HepG2 (cell line): ENCODE data around the gene ST6GALNAC6. TPM values are rescaled to one million over a fixed set of nuclear protein-coding genes. Genes with fewer than 3 reads are reported as not detected.

Experiments used
- AGO2 ChIP-seq: fragments of 200-400 bp; formaldehyde crosslinking; optimal IDR thresholded peaks from 2 replicates; pipeline ENCODE3; 2017; ENCODE audit warnings: mild to moderate bottlenecking, low read depth, low read length, moderate library complexity
- ELF3 ChIP-seq: IDR thresholded peaks from 2 replicates; pipeline ENCODE4 v1.6.1; 2016; ENCODE audit warnings: missing genetic modification reagents, missing compliant biosample characterization
- FOSL2 ChIP-seq: sonication (generic); formaldehyde crosslinking; IDR thresholded peaks from 2 replicates; pipeline ENCODE4 v1.4.0; 2020; ENCODE audit warnings: missing genetic modification reagents
- HMG20A ChIP-seq: IDR thresholded peaks from 2 replicates; pipeline ENCODE4 v1.6.1; 2016; ENCODE audit warnings: borderline replicate concordance
- MXI1 ChIP-seq: IDR thresholded peaks from 3 replicates; pipeline ENCODE4 v1.6.1; 2012; ENCODE audit warnings: low read depth, low read length, inconsistent platforms, borderline replicate concordance
- PAWR ChIP-seq: sonication (generic); formaldehyde crosslinking; IDR thresholded peaks from 2 replicates; pipeline ENCODE4 v1.4.0; 2020; ENCODE audit warnings: missing genetic modification reagents, mild to moderate bottlenecking, borderline replicate concordance
- PRMT3 ChIP-seq: sonication (generic); formaldehyde crosslinking; IDR thresholded peaks from 2 replicates; pipeline ENCODE4 v1.8.1; 2022; ENCODE audit warnings: low read depth, mild to moderate bottlenecking, moderate library complexity, missing genetic modification reagents, borderline replicate concordance
- SP1 ChIP-seq, 2 experiments: fragments of 450-650 bp in 1 of 2; sonication (generic) in 1 of 2; formaldehyde crosslinking in 1 of 2; IDR thresholded peaks; 2 replicates each; pipeline versions ENCODE4 v1.4.0 to v1.6.1; 2016 to 2020; ENCODE audit warnings: missing genetic modification reagents in 1 of 2
- STAG1 ChIP-seq: sonication (generic); formaldehyde crosslinking; IDR thresholded peaks from 2 replicates; pipeline ENCODE4 v1.4.0; 2020; ENCODE audit warnings: missing genetic modification reagents
- YY1 ChIP-seq: IDR thresholded peaks from 2 replicates; pipeline ENCODE4 v1.6.1; 2011; ENCODE audit warnings: low read length, low read depth, moderate library complexity, mild to moderate bottlenecking; ENCODE audit not compliant: insufficient read depth, insufficient replicate concordance
- ZNF343 ChIP-seq: sonication (generic); formaldehyde crosslinking; IDR thresholded peaks from 2 replicates; pipeline ENCODE4 v1.4.0; 2020; ENCODE audit warnings: mild to moderate bottlenecking, missing genetic modification reagents
- ZNF430 ChIP-seq: sonication (generic); formaldehyde crosslinking; IDR thresholded peaks from 2 replicates; pipeline ENCODE4 v1.9.0; 2021; ENCODE audit warnings: mild to moderate bottlenecking, missing genetic modification reagents
- polyA plus RNA-seq, 8 experiments: library from polyadenylated mRNA; depleted of rRNA in 3 of 8; stranded (reverse) in 7 of 8; unstranded in 1 of 8; fragments of >200 nt; fragmentation: Illumina TruSeq in 4 of 8; extraction: Trizol in 4 of 8; gene quantifications; 2 replicates each; pipeline versions ENCODE4 v1.2.1 to v1.2.3, GENCODE V29; 2011 to 2016; ENCODE audit warnings: low read depth in 4 of 8, missing spikeins in 1 of 8, mixed read lengths in 1 of 8; ENCODE audit not compliant: insufficient read depth in 1 of 8
- total RNA-seq, 5 experiments: library from RNA; depleted of rRNA; stranded (reverse); fragments of >200 nt; fragmentation: Illumina TruSeq; extraction: Trizol; gene quantifications; 2 replicates each; pipeline ENCODE4 v1.2.3, GENCODE V29; 2016; ENCODE audit warnings: low read depth in 1 of 5
- TF ChIP-seq, protein P1 (sequence below): sonication (generic); formaldehyde crosslinking; IDR thresholded peaks from 2 replicates; pipeline ENCODE4 v1.8.1; 2023; ENCODE audit warnings: mild to moderate bottlenecking, missing genetic modification reagents
- TF ChIP-seq, protein P2 (sequence below): sonication (generic); formaldehyde crosslinking; IDR thresholded peaks from 2 replicates; pipeline ENCODE4 v1.5.1; 2020; ENCODE audit warnings: mild to moderate bottlenecking, missing genetic modification reagents, moderate library complexity
- TF ChIP-seq, protein P3 (sequence below): sonication (generic); formaldehyde crosslinking; IDR thresholded peaks from 2 replicates; pipeline ENCODE4 v1.8.0; 2022; ENCODE audit warnings: mild to moderate bottlenecking, missing genetic modification reagents
- TF ChIP-seq, protein P4 (sequence below): sonication (generic); formaldehyde crosslinking; IDR thresholded peaks from 2 replicates; pipeline ENCODE4 v1.4.0; 2020; ENCODE audit warnings: low read depth, missing genetic modification reagents
- TF ChIP-seq, protein P5 (sequence below): sonication (generic); formaldehyde crosslinking; IDR thresholded peaks from 2 replicates; pipeline ENCODE4 v1.4.0; 2020; ENCODE audit warnings: missing genetic modification reagents

The ST6GALNAC6 gene
- total and polyA plus RNA-seq, 2 of the 13 experiments (the other 11 are each of a cell fraction or from before 2014, with no cell fraction given) = 18.5 to 65.4 TPM

DNA sequence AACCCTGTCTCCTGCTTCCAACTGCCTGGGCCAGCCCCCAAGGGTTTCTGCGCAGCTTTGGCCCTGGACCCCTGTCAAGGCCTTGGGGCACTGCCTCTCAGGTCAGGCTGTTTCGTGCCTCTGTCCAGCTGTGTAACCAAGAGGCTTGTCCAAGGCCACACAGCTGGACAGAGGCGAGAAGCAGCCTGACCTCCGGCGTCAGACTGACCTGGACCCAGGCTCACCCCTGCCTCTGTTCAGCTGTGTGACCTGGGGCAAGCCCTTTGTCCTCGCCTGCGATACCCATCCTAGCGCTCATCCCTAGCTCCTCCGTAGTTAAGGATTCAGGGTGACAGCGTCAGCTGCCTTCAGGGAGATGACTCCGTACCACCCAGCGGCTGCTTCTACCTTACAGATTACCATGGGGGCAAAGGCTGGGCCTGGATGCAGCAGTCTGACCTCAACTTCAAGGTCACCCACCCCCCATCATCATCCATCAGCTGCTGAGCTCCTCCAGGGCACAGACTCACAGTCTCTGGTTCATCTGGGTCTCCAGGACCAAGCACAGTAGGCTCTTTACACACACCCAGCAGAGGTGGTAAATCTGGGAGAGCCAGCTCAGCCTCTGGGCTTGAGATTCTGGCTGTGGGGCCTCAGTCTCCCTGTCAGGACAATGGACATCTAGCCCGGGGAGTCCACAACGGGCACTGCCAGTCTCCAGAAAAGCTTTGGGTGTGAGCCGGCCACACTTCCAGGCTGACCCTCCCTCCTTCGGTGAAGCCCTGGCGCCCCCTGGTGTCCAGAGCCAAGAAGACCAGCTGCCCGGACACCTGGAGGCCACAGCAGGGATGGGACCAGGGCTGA is 29.9 kb downstream of the ST6GALNAC6 start (continued):
- TF ChIP-seq STAG1 (CRISPR knock-in tag) = peak; percentile 98
- TF ChIP-seq MXI1 = no peak
- TF ChIP-seq HMG20A (CRISPR knock-in tag) = no peak
- peak; percentile 26; the same call in 1 of the 2 replicates for TF ChIP-seq ELF3
- TF ChIP-seq, protein P1, sequence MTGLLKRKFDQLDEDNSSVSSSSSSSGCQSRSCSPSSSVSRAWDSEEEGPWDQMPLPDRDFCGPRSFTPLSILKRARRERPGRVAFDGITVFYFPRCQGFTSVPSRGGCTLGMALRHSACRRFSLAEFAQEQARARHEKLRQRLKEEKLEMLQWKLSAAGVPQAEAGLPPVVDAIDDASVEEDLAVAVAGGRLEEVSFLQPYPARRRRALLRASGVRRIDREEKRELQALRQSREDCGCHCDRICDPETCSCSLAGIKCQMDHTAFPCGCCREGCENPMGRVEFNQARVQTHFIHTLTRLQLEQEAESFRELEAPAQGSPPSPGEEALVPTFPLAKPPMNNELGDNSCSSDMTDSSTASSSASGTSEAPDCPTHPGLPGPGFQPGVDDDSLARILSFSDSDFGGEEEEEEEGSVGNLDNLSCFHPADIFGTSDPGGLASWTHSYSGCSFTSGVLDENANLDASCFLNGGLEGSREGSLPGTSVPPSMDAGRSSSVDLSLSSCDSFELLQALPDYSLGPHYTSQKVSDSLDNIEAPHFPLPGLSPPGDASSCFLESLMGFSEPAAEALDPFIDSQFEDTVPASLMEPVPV (CRISPR knock-in tag) = no peak
- TF ChIP-seq PAWR (CRISPR knock-in tag) = no peak
- TF ChIP-seq, protein P2, sequence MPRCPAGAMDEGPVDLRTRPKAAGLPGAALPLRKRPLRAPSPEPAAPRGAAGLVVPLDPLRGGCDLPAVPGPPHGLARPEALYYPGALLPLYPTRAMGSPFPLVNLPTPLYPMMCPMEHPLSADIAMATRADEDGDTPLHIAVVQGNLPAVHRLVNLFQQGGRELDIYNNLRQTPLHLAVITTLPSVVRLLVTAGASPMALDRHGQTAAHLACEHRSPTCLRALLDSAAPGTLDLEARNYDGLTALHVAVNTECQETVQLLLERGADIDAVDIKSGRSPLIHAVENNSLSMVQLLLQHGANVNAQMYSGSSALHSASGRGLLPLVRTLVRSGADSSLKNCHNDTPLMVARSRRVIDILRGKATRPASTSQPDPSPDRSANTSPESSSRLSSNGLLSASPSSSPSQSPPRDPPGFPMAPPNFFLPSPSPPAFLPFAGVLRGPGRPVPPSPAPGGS = no peak
- TF ChIP-seq, protein P3, sequence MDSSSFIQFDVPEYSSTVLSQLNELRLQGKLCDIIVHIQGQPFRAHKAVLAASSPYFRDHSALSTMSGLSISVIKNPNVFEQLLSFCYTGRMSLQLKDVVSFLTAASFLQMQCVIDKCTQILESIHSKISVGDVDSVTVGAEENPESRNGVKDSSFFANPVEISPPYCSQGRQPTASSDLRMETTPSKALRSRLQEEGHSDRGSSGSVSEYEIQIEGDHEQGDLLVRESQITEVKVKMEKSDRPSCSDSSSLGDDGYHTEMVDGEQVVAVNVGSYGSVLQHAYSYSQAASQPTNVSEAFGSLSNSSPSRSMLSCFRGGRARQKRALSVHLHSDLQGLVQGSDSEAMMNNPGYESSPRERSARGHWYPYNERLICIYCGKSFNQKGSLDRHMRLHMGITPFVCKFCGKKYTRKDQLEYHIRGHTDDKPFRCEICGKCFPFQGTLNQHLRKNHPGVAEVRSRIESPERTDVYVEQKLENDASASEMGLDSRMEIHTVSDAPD = no peak
- TF ChIP-seq ZNF430 (CRISPR knock-in tag) = 0 out of 2 replicates have a peak, but pooled peaks have one; percentile 27
- TF ChIP-seq, protein P4, sequence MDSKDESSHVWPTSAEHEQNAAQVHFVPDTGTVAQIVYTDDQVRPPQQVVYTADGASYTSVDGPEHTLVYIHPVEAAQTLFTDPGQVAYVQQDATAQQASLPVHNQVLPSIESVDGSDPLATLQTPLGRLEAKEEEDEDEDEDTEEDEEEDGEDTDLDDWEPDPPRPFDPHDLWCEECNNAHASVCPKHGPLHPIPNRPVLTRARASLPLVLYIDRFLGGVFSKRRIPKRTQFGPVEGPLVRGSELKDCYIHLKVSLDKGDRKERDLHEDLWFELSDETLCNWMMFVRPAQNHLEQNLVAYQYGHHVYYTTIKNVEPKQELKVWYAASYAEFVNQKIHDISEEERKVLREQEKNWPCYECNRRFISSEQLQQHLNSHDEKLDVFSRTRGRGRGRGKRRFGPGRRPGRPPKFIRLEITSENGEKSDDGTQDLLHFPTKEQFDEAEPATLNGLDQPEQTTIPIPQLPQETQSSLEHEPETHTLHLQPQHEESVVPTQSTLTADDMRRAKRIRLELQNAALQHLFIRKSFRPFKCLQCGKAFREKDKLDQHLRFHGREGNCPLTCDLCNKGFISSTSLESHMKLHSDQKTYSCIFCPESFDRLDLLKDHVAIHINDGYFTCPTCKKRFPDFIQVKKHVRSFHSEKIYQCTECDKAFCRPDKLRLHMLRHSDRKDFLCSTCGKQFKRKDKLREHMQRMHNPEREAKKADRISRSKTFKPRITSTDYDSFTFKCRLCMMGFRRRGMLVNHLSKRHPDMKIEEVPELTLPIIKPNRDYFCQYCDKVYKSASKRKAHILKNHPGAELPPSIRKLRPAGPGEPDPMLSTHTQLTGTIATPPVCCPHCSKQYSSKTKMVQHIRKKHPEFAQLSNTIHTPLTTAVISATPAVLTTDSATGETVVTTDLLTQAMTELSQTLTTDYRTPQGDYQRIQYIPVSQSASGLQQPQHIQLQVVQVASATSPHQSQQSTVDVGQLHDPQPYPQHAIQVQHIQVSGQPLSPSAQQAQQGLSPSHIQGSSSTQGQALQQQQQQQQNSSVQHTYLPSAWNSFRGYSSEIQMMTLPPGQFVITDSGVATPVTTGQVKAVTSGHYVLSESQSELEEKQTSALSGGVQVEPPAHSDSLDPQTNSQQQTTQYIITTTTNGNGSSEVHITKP (CRISPR knock-in tag) = no peak
- TF ChIP-seq ZNF343 = no peak
- TF ChIP-seq YY1 = no peak
- TF ChIP-seq FOSL2 (CRISPR knock-in tag) = no peak
- TF ChIP-seq SP1 (IDR thresholded peaks at IDR 0.05) = no peak
- 0 out of 2 replicates have a peak, but pooled peaks have one; percentile 12 for TF ChIP-seq SP1 (CRISPR knock-in tag; IDR thresholded peaks at IDR 0.05)
- TF ChIP-seq AGO2 = no peak
- TF ChIP-seq, protein P5, sequence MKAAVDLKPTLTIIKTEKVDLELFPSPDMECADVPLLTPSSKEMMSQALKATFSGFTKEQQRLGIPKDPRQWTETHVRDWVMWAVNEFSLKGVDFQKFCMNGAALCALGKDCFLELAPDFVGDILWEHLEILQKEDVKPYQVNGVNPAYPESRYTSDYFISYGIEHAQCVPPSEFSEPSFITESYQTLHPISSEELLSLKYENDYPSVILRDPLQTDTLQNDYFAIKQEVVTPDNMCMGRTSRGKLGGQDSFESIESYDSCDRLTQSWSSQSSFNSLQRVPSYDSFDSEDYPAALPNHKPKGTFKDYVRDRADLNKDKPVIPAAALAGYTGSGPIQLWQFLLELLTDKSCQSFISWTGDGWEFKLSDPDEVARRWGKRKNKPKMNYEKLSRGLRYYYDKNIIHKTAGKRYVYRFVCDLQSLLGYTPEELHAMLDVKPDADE = no peak
- TF ChIP-seq PRMT3 (CRISPR knock-in tag) = no peak
